MM.1S (cell line): ENCODE data around the gene GZMM.

Experiments
- DNase-seq: peaks from one replicate; pipeline ENCODE4 v3.0.0-alpha.2; 2015
- H2AFZ ChIP-seq: fragments of 300-600 bp; sonication (generic); 2 replicates; pipeline ENCODE4 v1.6.0; 2016; ENCODE audit warnings: antibody characterized with exemption, low read length
- H3F3A ChIP-seq: fragments of 300-600 bp; sonication (generic); 2 replicates; pipeline ENCODE4 v1.6.1; 2016; ENCODE audit warnings: mild to moderate bottlenecking, antibody characterized with exemption, low read length, moderate library complexity, mixed read lengths; ENCODE audit not compliant: insufficient read depth
- H3K27ac ChIP-seq: fragments of 300-600 bp; sonication (generic); 2 replicates; pipeline ENCODE4 v1.5.1; 2016; ENCODE audit warnings: mild to moderate bottlenecking, low read length
- H3K27me3 ChIP-seq: fragments of 300-600 bp; sonication (generic); replicated peaks from 2 replicates; pipeline ENCODE4 v1.6.0; 2016; ENCODE audit warnings: low read length; ENCODE audit not compliant: insufficient read depth
- H3K36me3 ChIP-seq: fragments of 300-600 bp; sonication (generic); replicated peaks from 2 replicates; pipeline ENCODE4 v1.6.1; 2016; ENCODE audit warnings: mild to moderate bottlenecking, low read length, mixed read lengths; ENCODE audit not compliant: insufficient read depth
- H3K4me1 ChIP-seq: fragments of 300-600 bp; sonication (generic); 2 replicates; pipeline ENCODE4 v1.6.1; 2016; ENCODE audit warnings: low read length, mixed read lengths
- H3K4me2 ChIP-seq: fragments of 300-600 bp; sonication (generic); 2 replicates; pipeline ENCODE4 v1.6.0; 2016; ENCODE audit warnings: low read depth, low read length
- H3K4me3 ChIP-seq: fragments of 300-600 bp; sonication (generic); 2 replicates; pipeline ENCODE4 v1.5.1; 2016; ENCODE audit warnings: low read length, mixed read lengths
- H3K79me2 ChIP-seq: fragments of 300-600 bp; sonication (generic); 2 replicates; pipeline ENCODE4 v1.6.1; 2016; ENCODE audit warnings: mixed run types, low read length, mixed read lengths
- H3K9ac ChIP-seq: fragments of 300-600 bp; sonication (generic); 2 replicates; pipeline ENCODE4 v1.6.1; 2016; ENCODE audit warnings: low read length, mixed read lengths
- H3K9me2 ChIP-seq: fragments of 300-600 bp; sonication (generic); replicated peaks from 2 replicates; pipeline ENCODE4 v1.6.1; 2016; ENCODE audit warnings: mild to moderate bottlenecking, low read length, mixed read lengths; ENCODE audit not compliant: insufficient read depth
- H3K9me3 ChIP-seq: fragments of 300-600 bp; sonication (generic); replicated peaks from 2 replicates; pipeline ENCODE4 v1.6.1; 2016; ENCODE audit warnings: mild to moderate bottlenecking, low read length, mixed read lengths; ENCODE audit not compliant: insufficient read depth
- H4K20me1 ChIP-seq: fragments of 300-600 bp; sonication (generic); 2 replicates; pipeline ENCODE4 v1.6.1; 2016; ENCODE audit warnings: mild to moderate bottlenecking, low read length, moderate library complexity, mixed read lengths; ENCODE audit not compliant: insufficient read depth
- EZH2 ChIP-seq: fragments of 300-600 bp; sonication (generic); optimal IDR thresholded peaks from 2 replicates; pipeline ENCODE3; 2017; ENCODE audit warnings: low read depth, mild to moderate bottlenecking, antibody characterized with exemption, low read length, mixed read lengths
- EZH2phosphoT487 ChIP-seq: fragments of 300-600 bp; sonication (generic); IDR thresholded peaks from 2 replicates; pipeline ENCODE4 v1.6.1; 2018; ENCODE audit warnings: antibody characterized with exemption, low read length
- TF ChIP-seq, protein P1 (sequence below): fragments of 300-600 bp; sonication (generic); IDR thresholded peaks from 2 replicates; pipeline ENCODE4 v1.5.1; 2016; ENCODE audit warnings: antibody characterized with exemption, low read length, mixed read lengths

GZMM gene

DNA sequence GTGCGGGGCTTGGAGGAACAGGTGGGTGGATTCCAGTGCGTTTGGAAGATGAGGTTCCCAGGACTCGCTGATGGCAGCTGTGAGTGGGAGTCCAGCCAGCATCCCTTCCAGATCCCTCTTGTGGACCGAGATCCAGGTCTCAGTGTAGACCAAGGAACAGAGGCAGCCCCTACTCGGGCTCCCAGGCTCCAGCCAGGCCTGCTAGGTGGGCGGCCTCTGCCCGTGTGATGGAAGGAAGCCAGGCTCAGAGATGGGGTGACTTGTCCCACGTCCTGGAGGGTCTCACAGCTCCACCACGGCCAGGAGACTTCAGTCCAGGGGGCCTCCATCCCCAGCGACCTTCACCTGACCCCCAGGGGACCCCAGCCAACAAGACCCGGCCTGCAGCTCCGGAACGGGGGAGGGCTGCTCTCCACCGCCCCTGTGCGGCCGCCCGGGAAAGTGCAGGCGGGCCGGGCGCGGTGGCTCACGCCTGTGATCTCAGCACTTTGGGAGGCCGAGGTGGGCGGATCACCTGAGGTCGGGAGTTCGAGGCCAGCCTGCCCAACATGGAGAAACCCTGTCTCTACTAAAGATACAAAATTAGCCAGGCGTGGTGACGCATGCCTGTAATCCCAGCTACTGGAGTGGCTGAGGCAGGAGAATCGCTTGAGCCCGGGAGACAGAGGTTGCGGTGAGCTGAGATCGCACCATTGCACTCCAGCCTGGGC lies 48.3 kb upstream of the GZMM start:
- Histone ChIP-seq H3F3A (0 out of 2 replicates have a peak, but pooled peaks cover 4% of the 10 kb centered on the region), H3K9ac (no peak overlapping the region), H3K4me2 (no peak overlapping the region), H3K9me3 (no peaks in the 10 kb centered on the region), H3K4me3 (no peak overlapping the region), H3K4me1 (no peaks in the 10 kb centered on the region), H3K27ac (no peak overlapping the region), H2AFZ (no peak overlapping the region), H4K20me1 (no peaks in the 10 kb centered on the region), H3K36me3 (no peaks in the 10 kb centered on the region), H3K79me2 (no peaks in the 10 kb centered on the region), H3K9me2 (no peaks in the 10 kb centered on the region), H3K27me3 (peaks cover 17% of the 10 kb centered on the region)
- no peak for TF ChIP-seq EZH2
- no peak for TF ChIP-seq EZH2phosphoT487
- TF ChIP-seq, protein P1, sequence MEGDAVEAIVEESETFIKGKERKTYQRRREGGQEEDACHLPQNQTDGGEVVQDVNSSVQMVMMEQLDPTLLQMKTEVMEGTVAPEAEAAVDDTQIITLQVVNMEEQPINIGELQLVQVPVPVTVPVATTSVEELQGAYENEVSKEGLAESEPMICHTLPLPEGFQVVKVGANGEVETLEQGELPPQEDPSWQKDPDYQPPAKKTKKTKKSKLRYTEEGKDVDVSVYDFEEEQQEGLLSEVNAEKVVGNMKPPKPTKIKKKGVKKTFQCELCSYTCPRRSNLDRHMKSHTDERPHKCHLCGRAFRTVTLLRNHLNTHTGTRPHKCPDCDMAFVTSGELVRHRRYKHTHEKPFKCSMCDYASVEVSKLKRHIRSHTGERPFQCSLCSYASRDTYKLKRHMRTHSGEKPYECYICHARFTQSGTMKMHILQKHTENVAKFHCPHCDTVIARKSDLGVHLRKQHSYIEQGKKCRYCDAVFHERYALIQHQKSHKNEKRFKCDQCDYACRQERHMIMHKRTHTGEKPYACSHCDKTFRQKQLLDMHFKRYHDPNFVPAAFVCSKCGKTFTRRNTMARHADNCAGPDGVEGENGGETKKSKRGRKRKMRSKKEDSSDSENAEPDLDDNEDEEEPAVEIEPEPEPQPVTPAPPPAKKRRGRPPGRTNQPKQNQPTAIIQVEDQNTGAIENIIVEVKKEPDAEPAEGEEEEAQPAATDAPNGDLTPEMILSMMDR, result peak; percentile 50
- no peak for DNase-seq

GRCh38 chr19:496112-496665 lies 47.7 kb upstream of the GZMM start, which contains the start of gene MADCAM1:
Gene MADCAM1, plus strand, starts transcription at chr19:496486. Its CDS starts 14 bp downstream, at chr19:496500.
- H3K27ac ChIP-seq, result no peak within 1 kb of the TSS
- 0 out of 2 replicates have a peak, but pooled peaks cover 2% of the 10 kb centered on the region for H3F3A ChIP-seq
- TF ChIP-seq, protein P1, result no peak
- TF ChIP-seq EZH2phosphoT487, result no peak
- no peak for TF ChIP-seq EZH2

GRCh38 chr19:496986-497385 lies 46.9 kb upstream of the GZMM start:
- Histone ChIP-seq H3K79me2 (no peaks in the 10 kb centered on the region), H3K36me3 (no peaks in the 10 kb centered on the region), H4K20me1 (no peaks in the 10 kb centered on the region), H3K4me3 (no peak overlapping the region), H3K9me2 (no peaks in the 10 kb centered on the region), H3K9ac (no peak overlapping the region), H3K4me2 (no peak overlapping the region), H2AFZ (no peak overlapping the region), H3K27me3 (peaks cover 30% of the 10 kb centered on the region), H3K9me3 (no peaks in the 10 kb centered on the region), H3F3A (no peaks in the 10 kb centered on the region), H3K27ac (no peak overlapping the region), H3K4me1 (no peaks in the 10 kb centered on the region)
- TF ChIP-seq, protein P1, result no peak
- TF ChIP-seq EZH2 (no peak), EZH2phosphoT487 (no peak)
- no peak for DNase-seq

More at GRCh38 chr19:496112-496665, 47.7 kb upstream of the GZMM start, which contains the start of gene MADCAM1:
- Histone ChIP-seq H3K9ac (no peak within 1 kb of the TSS), H3K36me3 (no peaks in the 10 kb centered on the region), H3K4me3 (no peak within 1 kb of the TSS), H3K9me2 (no peaks in the 10 kb centered on the region), H3K9me3 (no peaks in the 10 kb centered on the region), H3K4me1 (no peaks in the 10 kb centered on the region), H2AFZ (no peak within 1 kb of the TSS), H3K4me2 (no peak within 1 kb of the TSS), H4K20me1 (no peaks in the 10 kb centered on the region), H3K79me2 (no peaks in the 10 kb centered on the region), H3K27me3 (peaks cover 23% of the 10 kb centered on the region)
- DNase-seq, result no peak
